Medulla oblongata (tissue), 1 donor: ENCODE results near the gene TACSTD2.
A peak's percentile ranks its signal among the peaks of the same experiment; 100 is the strongest.
"Not testable (repeated sequence)": the region's sequence is repeated elsewhere in the genome, so short reads cannot be mapped to it uniquely, and the experiment has no call there.

Experiments used
- DNase-seq: peaks from one replicate; pipeline ENCODE4 v3.0.0-alpha.2; 2015; ENCODE audit errors: extremely low spot score

TACSTD2 gene

DNA sequence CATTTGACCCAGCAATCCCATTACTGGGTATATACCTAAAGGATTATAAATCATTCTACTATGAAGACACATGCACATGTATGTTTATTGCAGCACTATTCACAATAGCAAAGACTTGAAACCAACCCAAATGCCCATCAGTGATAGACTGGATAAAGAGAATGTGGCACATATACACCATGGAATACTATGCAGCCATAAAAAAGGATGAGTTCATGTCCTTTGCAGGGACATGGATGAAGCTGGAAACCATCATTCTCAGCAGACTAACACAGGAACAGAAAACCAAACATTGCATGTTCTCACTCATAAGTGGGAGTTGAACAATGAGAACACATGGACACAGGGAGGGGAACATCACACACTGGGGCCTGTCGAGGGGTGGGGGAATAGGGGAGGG is 13.3 kb downstream of the TACSTD2 start:
- DNase-seq = not testable (repeated sequence)

DNA sequence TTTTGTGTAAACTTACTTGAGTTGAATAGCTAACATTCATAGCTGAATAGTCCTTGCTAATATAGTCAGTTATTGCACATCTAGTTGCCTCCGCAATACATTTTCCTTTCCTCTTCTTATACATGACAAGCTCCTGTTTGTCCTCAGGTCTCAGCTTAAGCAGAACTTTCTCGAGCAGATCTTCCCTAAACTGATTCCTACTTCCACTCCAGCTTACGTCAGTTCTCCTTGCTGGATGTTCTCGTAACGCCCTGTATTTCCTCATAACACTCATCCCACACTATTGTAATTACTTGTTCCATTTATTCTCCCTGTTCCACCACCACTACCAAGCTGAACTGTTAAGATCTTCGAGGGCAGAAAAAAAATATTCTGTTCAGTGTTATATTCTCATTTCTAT is 15.4 kb downstream of the TACSTD2 start:
- DNase-seq = no peak

GRCh38 chr1:58555393-58555792 is 21.7 kb downstream of the TACSTD2 start:
- DNase-seq = no peak

DNA sequence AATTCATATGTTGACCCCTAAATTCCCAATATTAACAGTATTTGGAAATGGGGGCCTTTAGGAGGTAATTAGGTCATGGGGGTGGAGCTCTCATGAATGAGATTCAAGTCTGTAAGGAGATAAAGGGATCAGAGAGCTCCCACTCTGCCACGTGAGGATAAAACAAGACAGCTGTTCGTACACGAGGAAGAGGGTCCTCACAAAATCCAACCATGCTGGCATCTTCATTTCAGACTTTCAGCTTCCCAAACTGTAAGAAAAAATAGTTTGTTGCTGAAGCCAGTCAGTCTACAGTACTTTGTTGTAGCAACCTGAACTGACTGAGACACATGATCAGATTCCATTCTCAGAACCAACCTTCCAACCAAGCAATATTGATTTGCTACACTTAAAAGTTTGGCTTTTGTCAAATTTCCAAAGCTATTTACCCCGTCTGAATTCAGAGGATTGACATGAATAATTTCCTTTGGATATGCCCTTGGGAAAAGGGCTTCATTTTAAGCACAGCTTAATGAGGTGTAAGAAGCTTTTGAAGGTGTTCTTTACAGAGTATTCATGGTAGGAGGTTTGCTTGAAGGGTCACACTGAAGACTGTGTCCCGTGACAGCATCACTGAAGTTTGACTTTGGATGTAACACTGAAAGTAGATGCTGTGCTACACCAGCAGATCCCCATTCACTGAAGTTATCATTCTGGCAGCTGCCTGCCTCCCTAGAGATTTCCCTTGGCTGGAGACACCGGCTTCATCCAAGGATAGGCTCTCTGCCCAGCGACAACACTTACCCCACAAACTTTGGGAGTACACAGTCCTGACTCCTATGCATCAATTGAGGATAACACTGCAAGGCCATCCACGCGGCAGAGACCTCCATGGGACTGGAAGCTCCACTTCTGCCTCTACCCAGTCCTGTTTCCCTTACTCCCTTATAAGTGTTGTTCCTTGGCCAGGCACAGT is 25.6 kb downstream of the TACSTD2 start:
- no peak for DNase-seq

- not testable (repeated sequence) for DNase-seq
Observed at GRCh38 chr1:58549291-58549690, 27.8 kb downstream of the TACSTD2 start.

DNA sequence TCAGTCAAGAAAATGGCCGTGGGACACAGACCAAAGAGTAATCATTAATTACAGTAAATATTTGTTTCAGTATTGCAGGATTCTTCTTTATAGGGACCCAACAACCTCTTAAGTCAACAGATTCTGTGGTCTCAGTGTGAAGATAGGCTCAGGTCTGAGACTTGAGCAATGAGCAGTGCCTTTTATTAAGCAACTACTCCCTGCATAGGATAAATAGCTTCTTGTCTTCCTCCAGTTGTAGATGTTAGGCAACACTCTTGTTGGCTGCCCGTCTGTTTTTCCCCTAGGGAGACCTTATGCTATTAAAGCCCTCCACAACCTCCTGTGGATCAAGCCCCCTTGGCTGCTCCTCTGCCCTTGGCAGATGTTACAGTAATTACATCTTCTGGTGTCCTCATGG is 28.7 kb downstream of the TACSTD2 start:
- DNase-seq = no peak

DNA sequence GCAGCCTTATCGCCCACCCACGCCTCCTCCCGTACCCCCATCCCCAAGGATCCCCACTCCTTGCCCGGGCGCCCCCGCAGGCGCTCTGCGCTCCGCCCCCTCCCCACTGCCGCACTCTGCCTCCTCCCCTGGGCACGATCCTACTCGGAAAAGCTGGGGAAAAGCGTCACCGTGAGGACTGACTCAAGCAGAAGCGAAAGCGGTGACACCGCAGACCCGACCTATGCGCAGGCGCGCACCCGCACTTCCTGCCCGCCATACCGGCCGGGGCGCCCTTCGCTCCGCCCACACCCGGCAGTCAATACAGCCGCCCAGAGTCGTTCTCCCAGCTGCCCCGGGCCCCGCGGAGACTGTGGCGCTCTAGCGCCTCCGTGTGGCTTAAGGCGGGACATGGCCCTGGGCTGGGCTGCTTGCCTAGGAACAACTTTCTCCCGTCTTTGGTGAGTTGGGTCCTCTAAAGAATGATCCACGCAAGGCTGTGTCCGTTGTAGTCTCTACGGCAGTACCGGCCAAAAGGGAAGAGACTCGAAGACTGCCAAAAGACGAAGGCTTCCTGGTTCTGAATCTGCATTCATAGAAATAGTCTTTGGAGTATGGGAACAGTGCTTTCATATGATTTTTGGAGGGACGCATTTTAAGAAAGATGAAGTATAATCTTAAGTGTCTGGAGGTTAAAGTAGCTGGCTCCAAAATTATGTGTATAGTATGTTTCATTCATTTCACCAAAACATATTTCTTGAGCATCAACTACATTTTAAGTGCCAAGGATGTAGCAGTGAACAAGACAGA is 30.3 kb downstream of the TACSTD2 start, which contains the start of gene OMA1:
TSS of gene OMA1 (minus strand) at position 207 of the 789 bp plus-strand sequence. CDS start 7,432 bp downstream, outside the sequence.
- DNase-seq = peak; percentile 97

- DNase-seq = peak; percentile 80
Observed at GRCh38 chr1:58545591-58546519, 31.2 kb downstream of the TACSTD2 start.

GRCh38 chr1:58543260-58543659 is 33.8 kb downstream of the TACSTD2 start:
- no peak for DNase-seq

DNA sequence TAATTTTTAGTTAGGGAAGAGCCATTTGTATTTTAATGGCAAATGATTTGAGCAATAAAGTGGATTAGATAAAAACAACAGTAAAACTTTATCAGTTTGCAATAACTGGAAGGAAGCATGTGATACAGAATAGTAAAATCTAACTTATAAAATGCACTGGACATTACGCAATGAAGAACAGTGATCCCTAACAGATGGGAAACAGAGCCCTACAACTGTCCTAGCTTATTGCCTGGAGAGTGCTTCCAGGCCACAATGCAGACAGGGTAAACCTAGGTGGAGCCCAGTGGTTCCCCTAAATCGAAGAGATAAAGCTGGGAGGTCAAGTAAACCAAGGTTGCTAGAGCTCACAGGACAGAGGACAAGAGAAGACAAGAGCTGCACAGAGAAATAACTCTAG is 37.5 kb downstream of the TACSTD2 start:
- DNase-seq = no peak

- no peak for DNase-seq
Observed at GRCh38 chr1:58538821-58539220, 38.2 kb downstream of the TACSTD2 start.

- not testable (repeated sequence) for DNase-seq
Observed at GRCh38 chr1:58531842-58532241, 45.2 kb downstream of the TACSTD2 start.

GRCh38 chr1:58529284-58529683 is 47.8 kb downstream of the TACSTD2 start:
- no peak for DNase-seq

DNA sequence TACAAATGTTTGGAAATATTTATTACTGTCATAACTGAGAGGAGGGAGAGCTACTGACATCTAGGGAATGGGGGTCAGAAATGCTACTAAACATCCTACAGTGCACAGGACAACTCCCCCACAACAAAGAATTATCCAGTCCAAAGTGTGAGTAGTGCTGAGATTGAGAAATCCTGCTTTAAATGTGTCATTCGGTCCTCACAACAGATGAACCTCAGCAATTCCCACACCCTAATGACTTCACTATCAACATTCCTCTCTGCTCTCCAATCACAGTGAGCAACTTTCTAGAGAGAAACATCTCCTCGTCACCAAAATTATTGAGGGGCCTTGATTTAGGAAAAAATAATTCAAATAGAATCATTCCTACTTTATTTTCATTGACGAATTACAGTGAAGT is 48.5 kb downstream of the TACSTD2 start:
- no peak for DNase-seq
